IMR-90 (cell line): ENCODE data around the gene ZNF445. TPM values are rescaled to one million over a fixed set of nuclear protein-coding genes. Genes with fewer than 3 reads are reported as not detected.

ENCODE experiments used
- ATAC-seq: fragments of 200-7000 bp; cut with Tn5 transposase; 2 replicates; pipeline ENCODE4 v1.9.1; 2020; ENCODE audit warnings: low read depth, mild to moderate bottlenecking, moderate library complexity
- BruUV-seq: library from RNA; stranded (reverse); fragments of 400-500 nt; replicated peaks from 2 replicates; lab custom pipeline; 2021; lab: Mats Ljungman, UMichigan
- CTCF ChIA-PET: fragments of 300-600 bp; formaldehyde crosslinking; extraction: SDS; loops from one replicate; lab custom pipeline; 2021; ENCODE audit warnings: antibody characterized with exemption; lab: Yijun Ruan, JAX
- POLR2A ChIA-PET: fragments of 300-600 bp; sonication (Branson Sonifier 250); formaldehyde crosslinking; loops from one replicate; lab custom pipeline; 2022; ENCODE audit warnings: antibody characterized with exemption; ENCODE audit not compliant: unreplicated experiment; lab: Charles Lee
- DNase-seq: peaks from one replicate; pipeline ENCODE4 v3.0.0; 2013
- H2AFZ ChIP-seq: replicated peaks from 2 replicates; pipeline ENCODE3; 2013; ENCODE audit warnings: low read length, mild to moderate bottlenecking; ENCODE audit not compliant: poor library complexity
- H2AK5ac ChIP-seq: 2 replicates; pipeline ENCODE4 v1.6.1; 2013; ENCODE audit warnings: low read depth, low read length, inconsistent platforms
- H2AK9ac ChIP-seq: replicated peaks from 2 replicates; pipeline ENCODE3; 2013; ENCODE audit warnings: mild to moderate bottlenecking, low read depth, low read length, moderate library complexity; ENCODE audit not compliant: poor library complexity
- H2BK120ac ChIP-seq: 2 replicates; pipeline ENCODE4 v1.6.1; 2013; ENCODE audit warnings: low read depth, low read length, inconsistent platforms
- H2BK15ac ChIP-seq: 3 replicates; pipeline ENCODE4 v1.6.1; 2013; ENCODE audit warnings: low read depth, low read length, inconsistent platforms
- H2BK20ac ChIP-seq: 2 replicates; pipeline ENCODE4 v1.6.1; 2013; ENCODE audit warnings: low read depth, mild to moderate bottlenecking, inconsistent platforms, low read length, moderate library complexity
- H2BK5ac ChIP-seq: 2 replicates; pipeline ENCODE4 v1.6.1; 2013; ENCODE audit warnings: mild to moderate bottlenecking, low read depth, low read length, inconsistent platforms; ENCODE audit not compliant: poor library complexity, severe bottlenecking
- H3K14ac ChIP-seq: replicated peaks from 2 replicates; pipeline ENCODE4 v1.6.1; 2013; ENCODE audit warnings: low read depth, low read length, inconsistent platforms
- H3K18ac ChIP-seq: 2 replicates; pipeline ENCODE4 v1.6.1; 2013; ENCODE audit warnings: low read depth, low read length, control low read depth
- H3K23ac ChIP-seq: 2 replicates; pipeline ENCODE4 v1.6.1; 2013; ENCODE audit warnings: low read depth, low read length, inconsistent platforms
- H3K27ac ChIP-seq: 2 replicates; pipeline ENCODE4 v1.5.1; 2013; ENCODE audit warnings: mild to moderate bottlenecking, control low read depth, low read length; ENCODE audit not compliant: insufficient read depth
- H3K27me3 ChIP-seq: 2 replicates; pipeline ENCODE4 v1.6.1; 2013; ENCODE audit warnings: low read length; ENCODE audit not compliant: control insufficient read depth, insufficient read depth
- H3K36me3 ChIP-seq: 2 replicates; pipeline ENCODE4 v1.6.1; 2013; ENCODE audit warnings: low read length, mixed read lengths; ENCODE audit not compliant: control insufficient read depth, insufficient read depth
- H3K4ac ChIP-seq: 2 replicates; pipeline ENCODE4 v1.6.1; 2013; ENCODE audit warnings: low read depth, low read length, inconsistent platforms
- H3K4me1 ChIP-seq: 2 replicates; pipeline ENCODE4 v1.6.1; 2013; ENCODE audit warnings: low read length, mixed read lengths; ENCODE audit not compliant: control insufficient read depth, insufficient read depth
- H3K4me2 ChIP-seq: 2 replicates; pipeline ENCODE4 v1.6.1; 2013; ENCODE audit warnings: low read depth, mild to moderate bottlenecking, control low read depth, low read length, moderate library complexity
- H3K4me3 ChIP-seq: 2 replicates; pipeline ENCODE4 v1.5.1; 2013; ENCODE audit warnings: low read depth, mild to moderate bottlenecking, control low read depth, low read length, moderate library complexity; ENCODE audit not compliant: insufficient read depth
- H3K56ac ChIP-seq: 2 replicates; pipeline ENCODE4 v1.6.1; 2013; ENCODE audit warnings: low read length, inconsistent platforms; ENCODE audit not compliant: insufficient read depth; ENCODE audit errors: extremely low read depth
- H3K79me1 ChIP-seq, 2 experiments: 2 replicates each; pipeline ENCODE4 v1.6.1; 2013; ENCODE audit warnings: low read length in 2 of 2, inconsistent platforms in 1 of 2, low read depth in 1 of 2
- H3K9ac ChIP-seq: 2 replicates; pipeline ENCODE4 v1.6.1; 2013; ENCODE audit warnings: low read depth, low read length, control low read depth
- H3K9me1 ChIP-seq: 2 replicates; pipeline ENCODE4 v1.6.1; 2013; ENCODE audit warnings: low read length, inconsistent platforms; ENCODE audit not compliant: insufficient read depth
- H3K9me3 ChIP-seq: 2 replicates; pipeline ENCODE4 v1.6.1; 2013; ENCODE audit warnings: low read length; ENCODE audit not compliant: control insufficient read depth, insufficient read depth
- H4K20me1 ChIP-seq: 2 replicates; pipeline ENCODE4 v1.6.1; 2013; ENCODE audit warnings: low read length, inconsistent platforms; ENCODE audit not compliant: insufficient read depth
- H4K5ac ChIP-seq: 2 replicates; pipeline ENCODE4 v1.6.1; 2013; ENCODE audit warnings: mild to moderate bottlenecking, low read depth, low read length, control low read depth
- H4K8ac ChIP-seq, 2 experiments: 2 replicates each; pipeline ENCODE4 v1.6.1; 2013; ENCODE audit warnings: low read depth in 2 of 2, low read length in 2 of 2, control low read depth in 1 of 2, inconsistent platforms in 1 of 2
- H4K91ac ChIP-seq: 2 replicates; pipeline ENCODE4 v1.6.1; 2013; ENCODE audit warnings: low read depth, low read length, inconsistent platforms; ENCODE audit not compliant: insufficient read depth
- CEBPB ChIP-seq: IDR thresholded peaks from 2 replicates; pipeline ENCODE4 v1.6.1; 2012; ENCODE audit warnings: low read depth, low read length, improper control_type of control experiment
- CHD1 ChIP-seq: IDR thresholded peaks from 2 replicates; pipeline ENCODE4 v1.6.1; 2012; ENCODE audit warnings: low read depth, low read length, improper control_type of control experiment
- MAZ ChIP-seq: IDR thresholded peaks from 2 replicates; pipeline ENCODE4 v1.6.1; 2012; ENCODE audit warnings: low read depth, mild to moderate bottlenecking, low read length, improper control_type of control experiment, moderate library complexity, borderline replicate concordance
- MXI1 ChIP-seq: IDR thresholded peaks from 2 replicates; pipeline ENCODE4 v1.6.1; 2012; ENCODE audit warnings: low read depth, mild to moderate bottlenecking, low read length, moderate library complexity, borderline replicate concordance
- RAD21 ChIP-seq: IDR thresholded peaks from 2 replicates; pipeline ENCODE4 v1.6.1; 2012; ENCODE audit warnings: low read length, improper control_type of control experiment
- RCOR1 ChIP-seq: IDR thresholded peaks from 2 replicates; pipeline ENCODE4 v1.6.1; 2012; ENCODE audit warnings: mild to moderate bottlenecking, low read length, improper control_type of control experiment; ENCODE audit not compliant: insufficient replicate concordance
- RFX5 ChIP-seq: IDR thresholded peaks from 2 replicates; pipeline ENCODE4 v1.8.0; 2012; ENCODE audit warnings: low read depth, mild to moderate bottlenecking, low read length, moderate library complexity
- SMC3 ChIP-seq: fragments of 150-350 bp; IDR thresholded peaks from 2 replicates; pipeline ENCODE4 v1.6.1; 2016; ENCODE audit warnings: low read depth, mild to moderate bottlenecking, antibody characterized with exemption, low read length, moderate library complexity
- USF2 ChIP-seq: fragments of 150-350 bp; IDR thresholded peaks from 2 replicates; pipeline ENCODE4 v1.6.1; 2017; ENCODE audit warnings: mild to moderate bottlenecking, antibody characterized with exemption, low read length, low read depth
- WGBS, 2 experiments: methylation state at CpG; one replicate each; pipeline versions ENCODE4 v1.1.5 to v1.1.7; 2013; ENCODE audit warnings: missing lambda C conversion rate in 2 of 2; ENCODE audit not compliant: insufficient read length in 1 of 2; ENCODE audit errors: extremely low coverage in 2 of 2; 5-methylcytosine and 5-hydroxymethylcytosine counted together
- dilution Hi-C: fragments of 300-500 bp; cut with HindIII; formaldehyde crosslinking; loops from one replicate; pipeline ENCODE4 v1.14.3; 2018; ENCODE audit warnings: low sequenced_read_pairs; ENCODE audit not compliant: unreplicated experiment
- in situ Hi-C: fragments of 300-500 bp; cut with MboI; formaldehyde crosslinking; loops from 3 replicates; pipeline ENCODE4 v1.14.3; 2019; ENCODE audit warnings: low sequenced_read_pairs, inconsistent platforms, mixed read lengths
- intact Hi-C: fragments of 100-400 bp; cut with micrococcal nuclease; formaldehyde crosslinking; loops from 2 replicates; pipeline ENCODE4 v1.10.0; 2022
- polyA plus RNA-seq, 3 experiments: library from polyadenylated mRNA; depleted of rRNA; stranded (reverse); fragments of >200 nt; gene quantifications; 2 replicates each; pipeline ENCODE4 v1.2.3, GENCODE V29; 2012; ENCODE audit warnings: low replicate concordance in 1 of 3
- total RNA-seq: library from RNA; depleted of rRNA; stranded (reverse); fragments of >200 nt; gene quantifications from 2 replicates; pipeline ENCODE4 v1.2.3, GENCODE V29; 2012
- TF ChIP-seq, protein P1 (sequence below): conservative IDR thresholded peaks from 2 replicates; pipeline ENCODE4 v1.5.1; 2012; ENCODE audit warnings: mild to moderate bottlenecking, low read depth, low read length, improper control_type of control experiment
- TF ChIP-seq, protein P2 (sequence below): fragments of 150-350 bp; IDR thresholded peaks from 2 replicates; pipeline ENCODE4 v1.6.1; 2016; ENCODE audit warnings: low read depth, mild to moderate bottlenecking, low read length, moderate library complexity, borderline replicate concordance

ZNF445 gene
- total and polyA plus RNA-seq, 2 of the 4 experiments (the other 2 are of a cell fraction) = 3.3 to 6.3 TPM

DNA sequence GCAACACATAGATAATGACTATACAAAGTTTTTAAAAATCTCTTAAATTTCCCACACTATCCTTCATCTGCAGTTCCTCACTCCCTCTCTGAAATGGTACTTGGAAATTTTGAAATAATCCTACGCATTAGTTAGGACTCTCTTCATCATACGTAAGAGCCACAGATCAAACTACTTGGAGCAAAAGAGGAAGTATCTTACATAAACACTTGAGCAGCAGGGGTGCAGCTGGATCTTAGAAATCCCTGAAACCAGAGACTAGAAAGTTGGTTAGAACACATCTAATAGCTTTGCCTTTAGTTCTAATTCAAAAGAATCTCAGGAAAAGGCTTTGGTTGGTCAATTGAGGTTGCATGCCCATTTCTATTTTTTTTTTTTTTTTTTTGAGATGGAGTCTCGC lies 38.8 kb upstream of the ZNF445 start:
- no CpG with 5 or more reads among the region's 3 CpGs for WGBS, 2 experiments

More for the DNA sequence above, 38.8 kb upstream of the ZNF445 start:
- ATAC-seq (no peak), DNase-seq (no peak)
- ChIA-PET CTCF (no interaction called here), POLR2A (no interaction called here)
- H3K27me3 ChIP-seq = peaks cover 2% of the 10 kb centered on the region; the same call in 1 of the 2 replicates
- H4K91ac ChIP-seq = no peak overlapping the region
- H3K4ac ChIP-seq = no peak overlapping the region
- no peak for TF ChIP-seq SMC3
- TF ChIP-seq RCOR1 = no peak
- TF ChIP-seq, protein P1, sequence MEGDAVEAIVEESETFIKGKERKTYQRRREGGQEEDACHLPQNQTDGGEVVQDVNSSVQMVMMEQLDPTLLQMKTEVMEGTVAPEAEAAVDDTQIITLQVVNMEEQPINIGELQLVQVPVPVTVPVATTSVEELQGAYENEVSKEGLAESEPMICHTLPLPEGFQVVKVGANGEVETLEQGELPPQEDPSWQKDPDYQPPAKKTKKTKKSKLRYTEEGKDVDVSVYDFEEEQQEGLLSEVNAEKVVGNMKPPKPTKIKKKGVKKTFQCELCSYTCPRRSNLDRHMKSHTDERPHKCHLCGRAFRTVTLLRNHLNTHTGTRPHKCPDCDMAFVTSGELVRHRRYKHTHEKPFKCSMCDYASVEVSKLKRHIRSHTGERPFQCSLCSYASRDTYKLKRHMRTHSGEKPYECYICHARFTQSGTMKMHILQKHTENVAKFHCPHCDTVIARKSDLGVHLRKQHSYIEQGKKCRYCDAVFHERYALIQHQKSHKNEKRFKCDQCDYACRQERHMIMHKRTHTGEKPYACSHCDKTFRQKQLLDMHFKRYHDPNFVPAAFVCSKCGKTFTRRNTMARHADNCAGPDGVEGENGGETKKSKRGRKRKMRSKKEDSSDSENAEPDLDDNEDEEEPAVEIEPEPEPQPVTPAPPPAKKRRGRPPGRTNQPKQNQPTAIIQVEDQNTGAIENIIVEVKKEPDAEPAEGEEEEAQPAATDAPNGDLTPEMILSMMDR = no peak
- no peak for TF ChIP-seq USF2
- no peak for TF ChIP-seq RFX5
- TF ChIP-seq MXI1 = no peak
- TF ChIP-seq MAZ = no peak
- no peak for TF ChIP-seq RAD21
- no peak for TF ChIP-seq CHD1
- TF ChIP-seq, protein P2, sequence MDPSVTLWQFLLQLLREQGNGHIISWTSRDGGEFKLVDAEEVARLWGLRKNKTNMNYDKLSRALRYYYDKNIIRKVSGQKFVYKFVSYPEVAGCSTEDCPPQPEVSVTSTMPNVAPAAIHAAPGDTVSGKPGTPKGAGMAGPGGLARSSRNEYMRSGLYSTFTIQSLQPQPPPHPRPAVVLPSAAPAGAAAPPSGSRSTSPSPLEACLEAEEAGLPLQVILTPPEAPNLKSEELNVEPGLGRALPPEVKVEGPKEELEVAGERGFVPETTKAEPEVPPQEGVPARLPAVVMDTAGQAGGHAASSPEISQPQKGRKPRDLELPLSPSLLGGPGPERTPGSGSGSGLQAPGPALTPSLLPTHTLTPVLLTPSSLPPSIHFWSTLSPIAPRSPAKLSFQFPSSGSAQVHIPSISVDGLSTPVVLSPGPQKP = no peak
- no peak for TF ChIP-seq CEBPB
- no peak overlapping the region for H2BK120ac ChIP-seq
- no TSS peak for BruUV-seq
- no peak overlapping the region for H2BK15ac ChIP-seq
- intact Hi-C loops (no loop called here), in situ Hi-C loops (no loop called here), dilution Hi-C loops (no loop called here)
- H3K4me1 ChIP-seq = peaks cover under 1% of the 10 kb centered on the region
- no peak overlapping the region for H3K27ac ChIP-seq
- no peak overlapping the region for H2BK20ac ChIP-seq
- no peaks in the 10 kb centered on the region for H4K20me1 ChIP-seq
- H3K36me3 ChIP-seq = no peaks in the 10 kb centered on the region
- H2AK9ac ChIP-seq = no peak overlapping the region
- H3K4me3 ChIP-seq = no peak overlapping the region
- H3K4me2 ChIP-seq = no peak overlapping the region
- H3K79me1 ChIP-seq = peaks cover 0 to 5% of the 10 kb centered on the region in 2 experiments; a peak in 1 of 4 replicates
- H4K8ac ChIP-seq = no peak overlapping the region
- no peak overlapping the region for H3K9ac ChIP-seq
- no peak overlapping the region for H3K56ac ChIP-seq
- no peak overlapping the region for H3K23ac ChIP-seq
- no peak overlapping the region for H2BK5ac ChIP-seq
- H3K14ac ChIP-seq = no peak overlapping the region
- no peak overlapping the region for H2AFZ ChIP-seq
- no peak overlapping the region for H4K5ac ChIP-seq
- no peaks in the 10 kb centered on the region for H3K9me3 ChIP-seq
- no peak overlapping the region for H2AK5ac ChIP-seq
- no peak overlapping the region for H3K18ac ChIP-seq
- H3K9me1 ChIP-seq = 0 out of 2 replicates have a peak, but pooled peaks cover 4% of the 10 kb centered on the region
